Nephron progenitor cell (in vitro differentiated cells): ENCODE measurements around the gene USP34.

Experiments
- DNase-seq: peaks from one replicate; pipeline ENCODE4 v3.0.0; 2021
- H3K27ac Mint-ChIP-seq: 2 replicates; pipeline ENCODE4 v1.8.0; 2021; ENCODE audit warnings: mild to moderate bottlenecking, moderate library complexity, mixed read lengths
- H3K27me3 Mint-ChIP-seq: 2 replicates; pipeline ENCODE4 v1.8.0; 2021; ENCODE audit warnings: mild to moderate bottlenecking, low read depth, mixed read lengths; ENCODE audit not compliant: poor library complexity
- H3K36me3 Mint-ChIP-seq: 2 replicates; pipeline ENCODE4 v1.8.0; 2021; ENCODE audit warnings: low read depth, mixed read lengths
- H3K4me1 Mint-ChIP-seq: 2 replicates; pipeline ENCODE4 v1.8.0; 2021; ENCODE audit warnings: mixed read lengths
- H3K4me3 Mint-ChIP-seq: 2 replicates; pipeline ENCODE4 v1.8.0; 2021; ENCODE audit warnings: mild to moderate bottlenecking, moderate library complexity, mixed read lengths
- H3K9me3 Mint-ChIP-seq: 2 replicates; pipeline ENCODE4 v1.8.0; 2021; ENCODE audit warnings: mild to moderate bottlenecking, moderate library complexity, mixed read lengths
- CTCF ChIP-seq: fragments of 200-600 bp; sonication (generic); IDR thresholded peaks from 2 replicates; pipeline ENCODE4 v1.5.0; 2021; ENCODE audit warnings: antibody characterized with exemption

The USP34 gene

GRCh38 chr2:61435291-61435690 lies 35.6 kb downstream of the USP34 start:
- Mint-ChIP-seq H3K27me3 (no peaks in the 10 kb centered on the region), H3K36me3 (peaks cover 65% of the 10 kb centered on the region), H3K9me3 (peaks cover 49% of the 10 kb centered on the region), H3K27ac (no peak overlapping the region), H3K4me3 (no peak overlapping the region), H3K4me1 (peaks cover 12% of the 10 kb centered on the region)
- DNase-seq: no peak
- no peak for TF ChIP-seq CTCF

GRCh38 chr2:61434314-61434713 lies 36.6 kb downstream of the USP34 start:
- H3K4me3 Mint-ChIP-seq: no peak overlapping the region
- no peak for TF ChIP-seq CTCF
- H3K36me3 Mint-ChIP-seq: peaks cover 62% of the 10 kb centered on the region
- DNase-seq: no peak
- H3K27ac Mint-ChIP-seq: no peak overlapping the region
- peaks cover 12% of the 10 kb centered on the region for H3K4me1 Mint-ChIP-seq
- peaks cover 48% of the 10 kb centered on the region for H3K9me3 Mint-ChIP-seq
- H3K27me3 Mint-ChIP-seq: no peaks in the 10 kb centered on the region

GRCh38 chr2:61433606-61434005 lies 37.3 kb downstream of the USP34 start:
- Mint-ChIP-seq H3K9me3 (peaks cover 41% of the 10 kb centered on the region), H3K4me1 (peaks cover 12% of the 10 kb centered on the region), H3K4me3 (no peak overlapping the region), H3K27me3 (no peaks in the 10 kb centered on the region), H3K36me3 (peaks cover 55% of the 10 kb centered on the region), H3K27ac (no peak overlapping the region)
- TF ChIP-seq CTCF: no peak
- no peak for DNase-seq

GRCh38 chr2:61432990-61433389 lies 37.9 kb downstream of the USP34 start:
- no peak for TF ChIP-seq CTCF
- peaks cover 12% of the 10 kb centered on the region for H3K4me1 Mint-ChIP-seq
- peaks cover 38% of the 10 kb centered on the region for H3K9me3 Mint-ChIP-seq
- no peak for DNase-seq
- peak overlapping the region; percentile 9 for H3K27ac Mint-ChIP-seq
- no peak overlapping the region for H3K4me3 Mint-ChIP-seq
- no peaks in the 10 kb centered on the region for H3K27me3 Mint-ChIP-seq
- peaks cover 53% of the 10 kb centered on the region for H3K36me3 Mint-ChIP-seq

GRCh38 chr2:61431345-61431744 lies 39.5 kb downstream of the USP34 start:
- H3K4me3 Mint-ChIP-seq: no peak overlapping the region
- H3K4me1 Mint-ChIP-seq: peaks cover 13% of the 10 kb centered on the region
- no peak for TF ChIP-seq CTCF
- H3K27ac Mint-ChIP-seq: no peak overlapping the region
- H3K36me3 Mint-ChIP-seq: peaks cover 44% of the 10 kb centered on the region
- no peaks in the 10 kb centered on the region for H3K27me3 Mint-ChIP-seq
- H3K9me3 Mint-ChIP-seq: peaks cover 24% of the 10 kb centered on the region
- DNase-seq: no peak

GRCh38 chr2:61426267-61426897 lies 44.5 kb downstream of the USP34 start:
- peaks cover 11% of the 10 kb centered on the region for H3K4me1 Mint-ChIP-seq

More at GRCh38 chr2:61426267-61426897, 44.5 kb downstream of the USP34 start:
- Mint-ChIP-seq H3K9me3 (peaks cover 8% of the 10 kb centered on the region), H3K27ac (peak overlapping the region; percentile 89), H3K27me3 (no peaks in the 10 kb centered on the region), H3K4me3 (no peak overlapping the region), H3K36me3 (peaks cover 26% of the 10 kb centered on the region)
- peak; percentile 47 for DNase-seq
- TF ChIP-seq CTCF: peak; percentile 55
